Neuronal stem cell (in vitro differentiated cells): ENCODE results near the gene GALT.
A peak's percentile ranks its signal among the peaks of the same experiment; 100 is the strongest.

Experiments used
- DNase-seq: peaks from one replicate; pipeline ENCODE4 v3.0.0-alpha.2; 2013; ENCODE audit warnings: low spot score
- H2AFZ ChIP-seq: one replicate; pipeline ENCODE4 v1.6.1; 2013; ENCODE audit warnings: mild to moderate bottlenecking, low read length, inconsistent platforms
- H2AK5ac ChIP-seq: 2 replicates; pipeline ENCODE4 v1.6.1; 2013; ENCODE audit warnings: low read depth, mild to moderate bottlenecking, inconsistent platforms, low read length, moderate library complexity, mixed read lengths
- H2BK120ac ChIP-seq: 2 replicates; pipeline ENCODE4 v1.6.1; 2013; ENCODE audit warnings: low read depth, mild to moderate bottlenecking, inconsistent platforms, low read length, moderate library complexity, mixed read lengths
- H2BK12ac ChIP-seq: one replicate; pipeline ENCODE4 v1.6.1; 2013; ENCODE audit warnings: low read length, inconsistent platforms
- H2BK15ac ChIP-seq: 2 replicates; pipeline ENCODE4 v1.6.1; 2013; ENCODE audit warnings: mild to moderate bottlenecking, low read length, inconsistent platforms, mixed read lengths
- H2BK5ac ChIP-seq: one replicate; pipeline ENCODE4 v1.6.1; 2013; ENCODE audit warnings: inconsistent platforms, mild to moderate bottlenecking, low read length, moderate library complexity
- H3K14ac ChIP-seq: one replicate; pipeline ENCODE4 v1.6.1; 2013; ENCODE audit warnings: low read length, inconsistent platforms
- H3K18ac ChIP-seq: 2 replicates; pipeline ENCODE4 v1.6.1; 2013; ENCODE audit warnings: low read length, inconsistent platforms
- H3K23ac ChIP-seq: 2 replicates; pipeline ENCODE4 v1.6.1; 2013; ENCODE audit warnings: low read depth, mild to moderate bottlenecking, mixed read lengths, low read length, inconsistent platforms; ENCODE audit not compliant: poor library complexity
- H3K27ac ChIP-seq: replicated peaks from 3 replicates; pipeline ENCODE4 v1.5.1; 2013; ENCODE audit warnings: low read length, inconsistent platforms
- H3K27me3 ChIP-seq, 3 experiments: 2 replicates each; pipeline ENCODE4 v1.6.1; 2013; ENCODE audit warnings: low read length in 3 of 3, mild to moderate bottlenecking in 2 of 3, inconsistent platforms in 1 of 3, low read depth in 1 of 3, mixed read lengths in 1 of 3, moderate library complexity in 1 of 3; ENCODE audit not compliant: control insufficient read depth in 3 of 3, insufficient read depth in 3 of 3
- H3K36me3 ChIP-seq, 2 donors: replicated peaks in 1 of 2; 2 replicates each; pipeline ENCODE4 v1.6.1; 2013; ENCODE audit warnings: low read length in 2 of 2; ENCODE audit not compliant: control insufficient read depth in 2 of 2, insufficient read depth in 2 of 2
- H3K4ac ChIP-seq: 2 replicates; pipeline ENCODE4 v1.6.1; 2013; ENCODE audit warnings: inconsistent platforms, mild to moderate bottlenecking, low read length, moderate library complexity
- H3K4me1 ChIP-seq, 2 donors: 1 replicate in 1 of 2; 2 replicates in 1 of 2; pipeline ENCODE4 v1.6.1; 2013; ENCODE audit warnings: low read length in 2 of 2, low read depth in 1 of 2; ENCODE audit not compliant: control insufficient read depth in 2 of 2, insufficient read depth in 1 of 2
- H3K4me2 ChIP-seq: one replicate; pipeline ENCODE4 v1.6.1; 2013; ENCODE audit warnings: mild to moderate bottlenecking, low read length, inconsistent platforms; ENCODE audit not compliant: insufficient read depth, poor library complexity, severe bottlenecking
- H3K4me3 ChIP-seq, 2 donors: 2 replicates each; pipeline ENCODE4 v1.5.1; 2013; ENCODE audit warnings: low read length in 2 of 2, mild to moderate bottlenecking in 2 of 2, inconsistent platforms in 1 of 2, moderate library complexity in 1 of 2
- H3K79me1 ChIP-seq: one replicate; pipeline ENCODE4 v1.6.1; 2013; ENCODE audit warnings: low read depth, mild to moderate bottlenecking, inconsistent platforms, low read length, moderate library complexity
- H3K9ac ChIP-seq: one replicate; pipeline ENCODE4 v1.6.1; 2013; ENCODE audit warnings: mild to moderate bottlenecking, low read depth, low read length, inconsistent platforms; ENCODE audit not compliant: poor library complexity
- H3K9me3 ChIP-seq, 2 donors: replicated peaks in 1 of 2; 2 replicates each; pipeline versions ENCODE3 to v1.6.1; 2013; ENCODE audit warnings: low read length in 2 of 2, mild to moderate bottlenecking in 2 of 2, inconsistent platforms in 1 of 2, low read depth in 1 of 2, mixed read lengths in 1 of 2, moderate library complexity in 1 of 2; ENCODE audit not compliant: control insufficient read depth in 2 of 2, insufficient read depth in 1 of 2
- H4K8ac ChIP-seq: one replicate; pipeline ENCODE4 v1.6.1; 2013; ENCODE audit warnings: low read depth, mild to moderate bottlenecking, inconsistent platforms, low read length, moderate library complexity
- H4K91ac ChIP-seq: one replicate; pipeline ENCODE4 v1.6.1; 2013; ENCODE audit warnings: low read length, low read depth, mild to moderate bottlenecking, inconsistent platforms; ENCODE audit not compliant: poor library complexity
- WGBS, 2 donors: extraction: QIAGEN DNeasy Blood & Tissue Kit; methylation state at CpG; one replicate each; pipeline ENCODE4 v1.1.7; 2013; ENCODE audit warnings: missing lambda C conversion rate in 2 of 2, mixed read lengths in 1 of 2; ENCODE audit not compliant: insufficient read length in 2 of 2, insufficient replicate concordance in 1 of 2; ENCODE audit errors: extremely low coverage in 2 of 2; 5-methylcytosine and 5-hydroxymethylcytosine counted together

GALT gene

GRCh38 chr9:34644766-34645314 lies 1.6 kb upstream of the GALT start:
- no peak overlapping the region for H2BK15ac ChIP-seq
- H3K79me1 ChIP-seq: no peaks in the 10 kb centered on the region
- no peak overlapping the region for H3K4me3 ChIP-seq
- H3K36me3 ChIP-seq: peaks cover 19% of the 10 kb centered on the region in 2 donors
- DNase-seq: no peak
- no peak overlapping the region for H3K23ac ChIP-seq
- H2AFZ ChIP-seq: no peak overlapping the region
- no peak overlapping the region for H4K91ac ChIP-seq
- no peak overlapping the region for H2AK5ac ChIP-seq
- peaks cover 0 to 2% of the 10 kb centered on the region in 2 donors for H3K9me3 ChIP-seq
- H3K14ac ChIP-seq: no peak overlapping the region
- H3K4me2 ChIP-seq: no peak overlapping the region
- H3K18ac ChIP-seq: no peak overlapping the region
- peaks cover 12 to 16% of the 10 kb centered on the region in 2 donors for H3K4me1 ChIP-seq
- H2BK120ac ChIP-seq: no peak overlapping the region
- H4K8ac ChIP-seq: no peak overlapping the region
- no peak overlapping the region for H2BK12ac ChIP-seq
- no peak overlapping the region for H2BK5ac ChIP-seq
- no peaks in the 10 kb centered on the region for H3K27me3 ChIP-seq
- no peak overlapping the region for H3K9ac ChIP-seq
- no peak overlapping the region for H3K4ac ChIP-seq
- no peak overlapping the region for H3K27ac ChIP-seq

GRCh38 chr9:34647084-34647403 lies 569 bp downstream of the GALT start:
- WGBS, 2 donors: no CpG with 5 or more reads among the region's 8 CpGs
- Histone ChIP-seq H3K27ac (peak overlapping the region; percentile 95), H2AK5ac (peak overlapping the region; percentile 9), H3K4me2 (peak overlapping the region; percentile 89), H3K23ac (no peak overlapping the region), H2BK120ac (no peak overlapping the region), H3K79me1 (no peaks in the 10 kb centered on the region), H3K36me3 (peaks cover 19 to 23% of the 10 kb centered on the region in 2 donors), H3K27me3 (no peaks in the 10 kb centered on the region), H2BK15ac (no peak overlapping the region), H2BK5ac (peak overlapping the region; percentile 13), H3K4ac (no peak overlapping the region), H2AFZ (peak overlapping the region; percentile 96), H3K4me1 (peaks cover 23 to 24% of the 10 kb centered on the region in 2 donors), H3K14ac (peak overlapping the region; percentile 5), H3K4me3 (peak overlapping the region; percentile 81 to 87), H3K9me3 (peaks cover 0 to 2% of the 10 kb centered on the region in 2 donors), H3K18ac (peak overlapping the region; percentile 49), H3K9ac (peak overlapping the region; percentile 95), H4K91ac (no peak overlapping the region), H2BK12ac (no peak overlapping the region), H4K8ac (no peak overlapping the region)
- no peak for DNase-seq

GRCh38 chr9:34647651-34648050 lies 1.2 kb downstream of the GALT start:
- WGBS, 2 donors: no CpG with 5 or more reads among the region's 10 CpGs
- Histone ChIP-seq H3K27me3 (no peaks in the 10 kb centered on the region), H3K36me3 (peaks cover 19 to 23% of the 10 kb centered on the region in 2 donors), H2BK120ac (no peak overlapping the region), H2BK5ac (peak overlapping the region; percentile 39), H3K79me1 (peaks cover 1% of the 10 kb centered on the region), H3K4me1 (peaks cover 29 to 30% of the 10 kb centered on the region in 2 donors), H4K91ac (no peak overlapping the region), H3K23ac (no peak overlapping the region), H2AK5ac (peak overlapping the region; percentile 29), H3K27ac (no peak overlapping the region), H3K9ac (peak overlapping the region; percentile 95), H2AFZ (no peak overlapping the region), H3K18ac (no peak overlapping the region), H4K8ac (no peak overlapping the region), H3K4me3 (peak overlapping the region in 1 of 2 donors; percentile 81), H3K14ac (no peak overlapping the region), H2BK15ac (no peak overlapping the region), H3K4ac (no peak overlapping the region), H3K9me3 (peaks cover 0 to 2% of the 10 kb centered on the region in 2 donors), H3K4me2 (peak overlapping the region; percentile 89), H2BK12ac (no peak overlapping the region)
- DNase-seq: no peak

GRCh38 chr9:34648673-34649072 lies 2.2 kb downstream of the GALT start:
- no peak overlapping the region for H2BK12ac ChIP-seq
- WGBS, 2 donors: no CpG with 5 or more reads among the region's 8 CpGs
- no peak overlapping the region for H3K4me3 ChIP-seq
- H3K4ac ChIP-seq: no peak overlapping the region
- no peak overlapping the region for H3K27ac ChIP-seq
- H4K8ac ChIP-seq: no peak overlapping the region
- no peak overlapping the region for H3K23ac ChIP-seq
- H2BK5ac ChIP-seq: no peak overlapping the region
- no peak overlapping the region for H3K14ac ChIP-seq
- no peak overlapping the region for H3K18ac ChIP-seq
- H2AFZ ChIP-seq: no peak overlapping the region
- H3K9ac ChIP-seq: no peak overlapping the region
- no peak for DNase-seq
- H3K36me3 ChIP-seq: peaks cover 19 to 23% of the 10 kb centered on the region in 2 donors
- H3K4me1 ChIP-seq: peaks cover 38 to 40% of the 10 kb centered on the region in 2 donors
- no peaks in the 10 kb centered on the region for H3K27me3 ChIP-seq
- no peak overlapping the region for H2AK5ac ChIP-seq
- H3K79me1 ChIP-seq: peaks cover 1% of the 10 kb centered on the region
- no peak overlapping the region for H4K91ac ChIP-seq
- no peak overlapping the region for H2BK15ac ChIP-seq
- H3K4me2 ChIP-seq: no peak overlapping the region
- peaks cover 0 to 2% of the 10 kb centered on the region in 2 donors for H3K9me3 ChIP-seq
- no peak overlapping the region for H2BK120ac ChIP-seq
